Measurements from ENCODE around the gene HPCAL1.

- TF ChIP-seq HDAC2 (IDR thresholded peaks at IDR 0.05) (no peak), USF1 (IDR thresholded peaks at IDR 0.05; ENCODE audit: borderline replicate concordance, extremely low read length, insufficient read depth, low read depth, low read length) (no peak), CTCF (IDR thresholded peaks at IDR 0.05 in 2 of 3, conservative IDR thresholded peaks at IDR 0.05 in 1 of 3; ENCODE audit: control insufficient read depth in 2 of 3, extremely low read depth in 1 of 3, insufficient read depth in 1 of 3, low read depth in 3 of 3, low read length in 3 of 3) (no peak), CUX1 (IDR thresholded peaks at IDR 0.05; ENCODE audit: insufficient replicate concordance, low read depth, low read length) (no peak), MAX (IDR thresholded peaks at IDR 0.05; ENCODE audit: low read depth, low read length) (no peak), RAD51 (IDR thresholded peaks at IDR 0.05) (no peak), TCF3 (IDR thresholded peaks at IDR 0.05; ENCODE audit: borderline replicate concordance, insufficient read depth, low read depth, low read length) (no peak), BACH1 (IDR thresholded peaks at IDR 0.05; ENCODE audit: borderline replicate concordance) (no peak), TAF1 (IDR thresholded peaks at IDR 0.05; ENCODE audit: borderline replicate concordance, low read depth, low read length) (no peak), GABPA (IDR thresholded peaks at IDR 0.05; ENCODE audit: low read depth) (no peak), IRF4 (IDR thresholded peaks at IDR 0.05; ENCODE audit: low read depth, low read length) (no peak), IRF3 (IDR thresholded peaks at IDR 0.05) (no peak), POLR2A (IDR thresholded peaks at IDR 0.05; ENCODE audit: low read depth, low read length) (no peak)
Observed at GRCh38 chr2:10297959-10298531, 4.7 kb upstream of the HPCAL1 start.
